MCF 10A (cell line): ENCODE measurements around the gene PPP1R16B. TPM values are rescaled to one million over a fixed set of nuclear protein-coding genes. Genes with fewer than 3 reads are reported as not detected.

Source experiments
- BruUV-seq: library from RNA; stranded (reverse); fragments of 400-500 nt; replicated peaks from 2 replicates; lab custom pipeline; 2021; lab: Mats Ljungman, UMichigan
- CTCF ChIA-PET: fragments of 300-600 bp; sonication (Branson Sonifier 250); formaldehyde crosslinking; extraction: SDS; loops from one replicate; lab custom pipeline; 2021; ENCODE audit warnings: antibody characterized with exemption, inconsistent platforms; lab: Yijun Ruan, JAX
- POLR2A ChIA-PET: fragments of 300-600, 350-650 bp; sonication (Branson Sonifier 250); formaldehyde crosslinking; extraction: SDS; loops from one replicate; lab custom pipeline; 2020; ENCODE audit warnings: antibody characterized with exemption, inconsistent platforms; lab: Yijun Ruan, JAX
- DNase-seq: peaks from one replicate; pipeline ENCODE4 v3.0.0-alpha.2; 2018; ENCODE audit not compliant: unreplicated experiment
- H3K27ac Mint-ChIP-seq: one replicate; pipeline ENCODE4 v1.8.0; 2022; ENCODE audit warnings: mild to moderate bottlenecking, low read depth, mixed read lengths; ENCODE audit not compliant: unreplicated experiment
- H3K27me3 Mint-ChIP-seq: one replicate; pipeline ENCODE4 v1.8.0; 2022; ENCODE audit warnings: mixed read lengths; ENCODE audit not compliant: insufficient read depth, unreplicated experiment
- H3K36me3 Mint-ChIP-seq: one replicate; pipeline ENCODE4 v1.8.0; 2022; ENCODE audit warnings: mild to moderate bottlenecking, moderate library complexity, mixed read lengths; ENCODE audit not compliant: insufficient read depth, unreplicated experiment
- H3K4me1 Mint-ChIP-seq: one replicate; pipeline ENCODE4 v1.8.0; 2022; ENCODE audit warnings: mixed read lengths; ENCODE audit not compliant: insufficient read depth, unreplicated experiment
- H3K4me3 Mint-ChIP-seq: one replicate; pipeline ENCODE4 v1.8.0; 2022; ENCODE audit warnings: mild to moderate bottlenecking, moderate library complexity, mixed read lengths; ENCODE audit not compliant: unreplicated experiment
- H3K9me3 Mint-ChIP-seq: one replicate; pipeline ENCODE4 v1.8.0; 2022; ENCODE audit warnings: mixed read lengths; ENCODE audit not compliant: unreplicated experiment
- intact Hi-C: fragments of 100-400 bp; cut with micrococcal nuclease; formaldehyde crosslinking; loops from 2 replicates; pipeline ENCODE4 v1.14.1; 2022
- total RNA-seq: library from RNA; stranded (reverse); gene quantifications from 2 replicates; pipeline ENCODE4 v1.2.3, GENCODE V29; 2022
- TF ChIP-seq, protein P1 (sequence below): fragments of 200-600 bp; IDR thresholded peaks from one replicate; pipeline ENCODE4 v1.8.0; 2022; ENCODE audit warnings: antibody characterized with exemption, mild to moderate bottlenecking; ENCODE audit not compliant: unreplicated experiment

Gene PPP1R16B
- total RNA-seq, 1 experiment from 2014 or later: not detected

DNA sequence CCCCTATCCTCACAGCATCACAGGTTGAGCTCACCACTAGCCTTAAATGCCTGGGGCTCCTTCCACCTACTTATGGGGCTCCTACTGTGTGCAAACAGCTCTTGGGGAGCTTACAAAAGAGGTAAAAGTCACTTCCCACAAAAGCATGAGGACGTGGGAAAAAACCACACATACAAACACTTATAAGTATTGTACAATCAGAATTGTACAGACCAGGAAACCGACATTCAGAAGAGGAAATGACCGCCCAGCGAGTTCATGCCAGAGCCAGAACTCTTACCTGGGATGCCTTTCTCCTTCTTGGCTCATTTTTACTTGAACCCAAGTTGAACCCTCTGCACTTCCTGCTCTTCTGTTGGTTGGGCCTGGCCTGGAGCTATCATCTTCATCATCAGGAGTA lies 6.3 kb upstream of the PPP1R16B start:
- DNase-seq: no peak

DNA sequence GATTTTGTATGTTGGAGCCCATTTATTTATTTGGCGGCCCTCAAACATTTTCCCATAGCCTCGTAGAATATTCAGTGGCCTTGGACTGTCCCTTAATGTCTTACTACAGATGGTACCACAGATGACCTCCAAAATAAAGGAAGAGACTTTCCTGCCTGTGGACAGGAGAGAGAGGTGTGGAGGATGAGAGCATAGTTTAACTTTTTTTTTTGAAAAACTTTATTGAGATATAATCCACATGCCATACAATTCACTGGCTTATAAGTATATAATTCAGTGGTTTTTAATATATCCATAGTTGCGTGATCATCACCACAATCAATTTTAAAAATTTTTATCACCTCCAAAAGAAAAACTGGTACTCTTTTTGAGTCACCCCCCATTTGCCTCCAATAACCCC lies 4.6 kb upstream of the PPP1R16B start:
- Mint-ChIP-seq H3K36me3 (no peaks in the 10 kb centered on the region), H3K4me3 (no peak overlapping the region), H3K9me3 (no peaks in the 10 kb centered on the region), H3K27ac (no peak overlapping the region), H3K4me1 (no peaks in the 10 kb centered on the region), H3K27me3 (no peaks in the 10 kb centered on the region)
- POLR2A ChIA-PET: interaction anchor here (0.6 kb wide), 1 partner anchor 18 kb away, joined by 3 read pairs; no protein-coding TSS in a partner anchor
- TF ChIP-seq, protein P1, sequence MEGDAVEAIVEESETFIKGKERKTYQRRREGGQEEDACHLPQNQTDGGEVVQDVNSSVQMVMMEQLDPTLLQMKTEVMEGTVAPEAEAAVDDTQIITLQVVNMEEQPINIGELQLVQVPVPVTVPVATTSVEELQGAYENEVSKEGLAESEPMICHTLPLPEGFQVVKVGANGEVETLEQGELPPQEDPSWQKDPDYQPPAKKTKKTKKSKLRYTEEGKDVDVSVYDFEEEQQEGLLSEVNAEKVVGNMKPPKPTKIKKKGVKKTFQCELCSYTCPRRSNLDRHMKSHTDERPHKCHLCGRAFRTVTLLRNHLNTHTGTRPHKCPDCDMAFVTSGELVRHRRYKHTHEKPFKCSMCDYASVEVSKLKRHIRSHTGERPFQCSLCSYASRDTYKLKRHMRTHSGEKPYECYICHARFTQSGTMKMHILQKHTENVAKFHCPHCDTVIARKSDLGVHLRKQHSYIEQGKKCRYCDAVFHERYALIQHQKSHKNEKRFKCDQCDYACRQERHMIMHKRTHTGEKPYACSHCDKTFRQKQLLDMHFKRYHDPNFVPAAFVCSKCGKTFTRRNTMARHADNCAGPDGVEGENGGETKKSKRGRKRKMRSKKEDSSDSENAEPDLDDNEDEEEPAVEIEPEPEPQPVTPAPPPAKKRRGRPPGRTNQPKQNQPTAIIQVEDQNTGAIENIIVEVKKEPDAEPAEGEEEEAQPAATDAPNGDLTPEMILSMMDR: no peak
- CTCF ChIA-PET: no interaction called here
- no peak for DNase-seq
- no TSS peak for BruUV-seq
- intact Hi-C loops: no loop called here

More for the DNA sequence above, 6.3 kb upstream of the PPP1R16B start:
- no peaks in the 10 kb centered on the region for H3K27me3 Mint-ChIP-seq
- no peaks in the 10 kb centered on the region for H3K4me1 Mint-ChIP-seq
- CTCF ChIA-PET: interaction anchor here (0.7 to 1.4 kb wide), 4 partner anchors 9 to 94 kb away, joined by 3 to 5 read pairs (median 4); no protein-coding TSS in a partner anchor
- TF ChIP-seq, protein P1: no peak
- H3K27ac Mint-ChIP-seq: no peak overlapping the region
- H3K36me3 Mint-ChIP-seq: no peaks in the 10 kb centered on the region
- H3K9me3 Mint-ChIP-seq: no peaks in the 10 kb centered on the region
- intact Hi-C loops: no loop called here
- no peak overlapping the region for H3K4me3 Mint-ChIP-seq
- BruUV-seq: no TSS peak
- POLR2A ChIA-PET: no interaction called here

DNA sequence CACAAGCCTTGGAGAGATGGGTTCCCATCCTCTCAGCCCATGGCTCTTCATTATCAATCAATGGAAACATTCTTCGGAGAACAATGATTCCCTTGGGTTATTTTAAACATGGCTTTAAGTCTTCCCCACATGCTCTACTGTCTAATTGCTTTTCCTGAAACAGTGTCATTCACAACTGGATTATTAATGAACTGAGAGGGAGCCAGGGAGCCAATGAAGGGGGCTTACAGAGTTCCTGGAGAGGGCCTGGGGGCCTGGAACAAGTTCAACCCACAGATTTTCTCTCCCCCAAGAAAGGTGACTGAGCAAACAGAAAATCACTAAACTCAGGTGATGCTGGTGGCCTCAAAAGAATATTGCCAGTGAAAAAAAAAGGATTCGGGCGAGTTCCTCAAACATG lies 1.3 kb upstream of the PPP1R16B start:
- H3K4me1 Mint-ChIP-seq: no peaks in the 10 kb centered on the region
- H3K9me3 Mint-ChIP-seq: no peaks in the 10 kb centered on the region
- no peak overlapping the region for H3K27ac Mint-ChIP-seq
- TF ChIP-seq, protein P1: no peak
- POLR2A ChIA-PET: interaction anchor here (0.7 to 1.4 kb wide), 3 partner anchors 10 to 79 kb away, joined by 3 to 4 read pairs (median 3); no protein-coding TSS in a partner anchor
- BruUV-seq: no TSS peak
- H3K27me3 Mint-ChIP-seq: peaks cover 17% of the 10 kb centered on the region
- H3K4me3 Mint-ChIP-seq: no peak overlapping the region
- no peak for DNase-seq
- intact Hi-C loops: no loop called here
- H3K36me3 Mint-ChIP-seq: no peaks in the 10 kb centered on the region
- CTCF ChIA-PET: no interaction called here

DNA sequence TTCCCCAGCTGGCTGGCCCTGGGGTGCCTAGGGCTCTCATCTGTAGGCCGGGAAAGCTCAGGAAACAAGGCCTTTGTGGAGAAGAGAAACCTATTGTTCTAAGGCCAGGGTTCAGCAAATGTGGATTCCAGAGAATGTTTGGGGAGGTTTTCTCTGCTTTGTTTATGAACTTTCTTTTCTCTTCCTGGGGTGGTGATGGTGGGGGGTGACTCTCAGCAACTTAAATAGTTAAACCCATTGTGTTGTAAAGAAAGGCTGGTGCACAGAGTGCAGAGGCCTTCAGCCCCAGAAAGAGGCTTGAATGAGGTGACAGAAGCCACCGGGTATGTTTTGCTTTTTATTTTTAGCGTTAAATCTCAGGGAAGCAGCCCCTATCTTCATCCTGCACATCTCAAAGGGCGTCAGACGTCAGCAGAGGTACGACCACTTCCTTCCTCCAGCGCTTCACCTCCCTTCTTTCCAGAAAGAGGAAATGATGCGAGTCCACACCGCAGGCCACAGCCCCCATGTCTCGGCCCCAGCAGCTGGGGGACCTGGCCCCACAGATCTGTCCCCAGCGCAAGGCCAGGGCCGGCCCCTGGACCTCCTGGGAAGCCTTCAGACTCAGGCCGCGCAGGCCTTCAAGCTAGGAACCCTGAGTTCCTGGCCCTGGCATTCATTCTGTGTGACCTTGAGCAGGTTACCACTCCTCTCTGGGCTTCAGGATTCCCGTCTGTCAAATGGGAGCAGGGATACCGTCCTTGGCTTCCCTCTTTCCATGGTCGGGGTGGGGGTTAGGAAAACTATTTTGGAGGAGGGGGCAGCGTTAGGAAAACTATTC lies 605 bp upstream of the PPP1R16B start:
- Mint-ChIP-seq H3K9me3 (no peaks in the 10 kb centered on the region), H3K36me3 (no peaks in the 10 kb centered on the region), H3K4me3 (no peak overlapping the region), H3K4me1 (no peaks in the 10 kb centered on the region), H3K27ac (no peak overlapping the region), H3K27me3 (peaks cover 24% of the 10 kb centered on the region)
- BruUV-seq: no TSS peak
- POLR2A ChIA-PET: interaction anchor here (1.4 kb wide), 1 partner anchor 17 kb away, joined by 4 read pairs; no protein-coding TSS in a partner anchor
- no peak for DNase-seq
- intact Hi-C loops: no loop called here
- TF ChIP-seq, protein P1: no peak
- CTCF ChIA-PET: interaction anchor here (0.6 to 1.1 kb wide), 2 partner anchors 17 to 21 kb away, joined by 3 to 4 read pairs; no protein-coding TSS in a partner anchor
